Measurements from ENCODE around the gene CDK14. TPM values are rescaled to one million over a fixed set of nuclear protein-coding genes. Genes with fewer than 3 reads are reported as not detected.

Gene CDK14
- total RNA-seq, 1 experiment from 2014 or later = 57.9 TPM

- no peak for TF ChIP-seq ZNF532 (CRISPR knock-in tag; IDR thresholded peaks at IDR 0.05; ENCODE audit: borderline replicate concordance)
- TF ChIP-seq FOXK1 (CRISPR knock-in tag; IDR thresholded peaks at IDR 0.05) = no peak
- TF ChIP-seq NR2C2 (CRISPR knock-in tag; IDR thresholded peaks at IDR 0.05) = no peak
- TF ChIP-seq ZMAT4 (CRISPR knock-in tag; IDR thresholded peaks at IDR 0.05) = no peak
- TF ChIP-seq USF2 (CRISPR knock-in tag; IDR thresholded peaks at IDR 0.05) = no peak
These were observed 487.9 kb downstream of the CDK14 start (continued) for GRCh38 chr7:91083855-91084644.

GRCh38 chr7:91085175-91085574, 489.1 kb downstream of the CDK14 start:
- Mint-ChIP-seq H3K9me3 (no peaks in the 10 kb centered on the region), H3K27ac (no peak overlapping the region), H3K4me3 (no peak overlapping the region)
- no peak for TF ChIP-seq ZNF532 (CRISPR knock-in tag; IDR thresholded peaks at IDR 0.05; ENCODE audit: borderline replicate concordance)
- TF ChIP-seq SMAD3 (CRISPR knock-in tag; IDR thresholded peaks at IDR 0.05; ENCODE audit: borderline replicate concordance) = no peak
- TF ChIP-seq ZNF512 (CRISPR knock-in tag; IDR thresholded peaks at IDR 0.05; ENCODE audit: borderline replicate concordance) = no peak
- no peak for TF ChIP-seq ZBTB21 (CRISPR knock-in tag; IDR thresholded peaks at IDR 0.05; ENCODE audit: borderline replicate concordance)
- TF ChIP-seq MAX (CRISPR knock-in tag; IDR thresholded peaks at IDR 0.05) = no peak
- no peak for TF ChIP-seq CBFB (CRISPR knock-in tag; IDR thresholded peaks at IDR 0.05; ENCODE audit: low read depth)
- TF ChIP-seq JAZF1 (CRISPR knock-in tag; IDR thresholded peaks at IDR 0.05) = no peak
- no peak for TF ChIP-seq TCF7 (CRISPR knock-in tag; IDR thresholded peaks at IDR 0.05; ENCODE audit: low read depth)
- TF ChIP-seq TEAD4 (CRISPR knock-in tag; IDR thresholded peaks at IDR 0.05) = no peak
- no peak for TF ChIP-seq ZNF281 (CRISPR knock-in tag; IDR thresholded peaks at IDR 0.05)
- TF ChIP-seq TP53 (CRISPR knock-in tag; IDR thresholded peaks at IDR 0.05) = no peak
- TF ChIP-seq ZNF423 (CRISPR knock-in tag; IDR thresholded peaks at IDR 0.05) = no peak

More at GRCh38 chr7:91085175-91085574, 489.1 kb downstream of the CDK14 start:
- no peaks in the 10 kb centered on the region for H3K36me3 Mint-ChIP-seq
- no peaks in the 10 kb centered on the region for H3K27me3 Mint-ChIP-seq (ENCODE audit: low read depth)
- no peak for ATAC-seq
- H3K4me1 Mint-ChIP-seq = peaks cover 12% of the 10 kb centered on the region
- CTCF ChIA-PET = no interaction called here
- no peak for DNase-seq (ENCODE audit: low spot score)
- POLR2A ChIA-PET = no interaction called here
